H1 (cell line): Measurements from ENCODE around the gene IZUMO2. TPM values are rescaled to one million over a fixed set of nuclear protein-coding genes. Genes with fewer than 3 reads are reported as not detected.

Experiments
- BACH1 ChIP-seq: IDR thresholded peaks from 2 replicates; pipeline ENCODE4 v1.6.1; 2012; ENCODE audit warnings: low read length, improper control_type of control experiment
- CBX8 ChIP-seq: fragments of 300-800, 300-1000 bp; sonication (generic); IDR thresholded peaks from 2 replicates; pipeline ENCODE4 v1.7.1; 2016; ENCODE audit warnings: low read depth, low read length, borderline replicate concordance
- CHD7 ChIP-seq: fragments of 300-600 bp; sonication (generic); IDR thresholded peaks from 2 replicates; pipeline ENCODE4 v1.7.1; 2012; ENCODE audit warnings: low read length, moderate library complexity, mild to moderate bottlenecking, inconsistent platforms; ENCODE audit not compliant: insufficient replicate concordance
- E2F6 ChIP-seq: IDR thresholded peaks from 2 replicates; pipeline ENCODE4 v1.6.1; 2012; ENCODE audit warnings: inconsistent platforms
- POLR2AphosphoS5 ChIP-seq: IDR thresholded peaks from 2 replicates; pipeline ENCODE4 v1.6.1; 2011; ENCODE audit warnings: low read depth, low read length
- SIRT6 ChIP-seq: IDR thresholded peaks from one replicate; pipeline ENCODE4 v1.7.1; 2012; ENCODE audit warnings: low read length, inconsistent platforms
- SP4 ChIP-seq: IDR thresholded peaks from 2 replicates; pipeline ENCODE4 v1.6.1; 2012; ENCODE audit warnings: low read length, inconsistent platforms
- TBP ChIP-seq: IDR thresholded peaks from 2 replicates; pipeline ENCODE4 v1.6.1; 2011; ENCODE audit warnings: low read depth, low read length, improper control_type of control experiment
- polyA plus RNA-seq, 7 experiments: library from polyadenylated mRNA; depleted of rRNA in 3 of 7; stranded (reverse) in 5 of 7; unstranded in 2 of 7; fragments of >200 nt in 5 of 7; fragments of 200-250 nt in 2 of 7; gene quantifications; 1 replicate in 5 of 7; 2 replicates in 1 of 7; 4 replicates in 1 of 7; pipeline versions ENCODE4 v1.2.1 to v1.2.3, GENCODE V29; 2011 to 2013; ENCODE audit warnings: missing spikeins in 2 of 7, mixed read lengths in 2 of 7
- total RNA-seq: library from RNA; stranded (reverse); fragmentation: NEBNext Ultra II Directional; extraction: Animal tissue kit (Norgen Biotek cat#: 25700); gene quantifications from 2 replicates; pipeline ENCODE4 v1.2.1, GENCODE V29; 2021

Gene IZUMO2
- total and polyA plus RNA-seq, 2 of the 8 experiments (the other 6 are each of a cell fraction or from before 2014, with no cell fraction given): 1.7 to 1.9 TPM

GRCh38 chr19:50196322-50196932 is 33.3 kb upstream of the IZUMO2 start (continued):
- no peak for TF ChIP-seq CHD7
- TF ChIP-seq POLR2AphosphoS5: no peak
- no peak for TF ChIP-seq TBP
- TF ChIP-seq CBX8: no peak
- TF ChIP-seq E2F6: no peak
- TF ChIP-seq SP4: no peak
- no peak for TF ChIP-seq BACH1
- no peak for TF ChIP-seq SIRT6
